ENCODE data around the gene SUSD3.

- TF ChIP-seq CTCF (IDR thresholded peaks at IDR 0.05) = no peak
- no peak for TF ChIP-seq POLR2A (IDR thresholded peaks at IDR 0.05; ENCODE audit: low read depth)
- no peak for TF ChIP-seq POLR2AphosphoS5 (IDR thresholded peaks at IDR 0.05)
- no peak for TF ChIP-seq EP300 (IDR thresholded peaks at IDR 0.05)
Measured at GRCh38 chr9:93125331-93125894, 66.9 kb downstream of the SUSD3 start.
